Loucy (cell line): Measurements from ENCODE around the gene KIF27.

ENCODE experiments used
- H2AFZ ChIP-seq: fragments of 200-600 bp; sonication (generic); 2 replicates; pipeline ENCODE4 v1.6.0; 2016; ENCODE audit warnings: antibody characterized with exemption, mild to moderate bottlenecking, low read length, moderate library complexity
- H3F3A ChIP-seq: fragments of 200-600 bp; 2 replicates; pipeline ENCODE4 v1.6.0; 2016; ENCODE audit warnings: antibody characterized with exemption, low read depth, mild to moderate bottlenecking
- H3K27me3 ChIP-seq: fragments of 200-600 bp; sonication (generic); 2 replicates; pipeline ENCODE4 v1.6.1; 2014; ENCODE audit warnings: low read length, mild to moderate bottlenecking; ENCODE audit not compliant: insufficient read depth, poor library complexity, severe bottlenecking
- H3K36me3 ChIP-seq: fragments of 200-600 bp; sonication (generic); 2 replicates; pipeline ENCODE4 v1.6.1; 2016; ENCODE audit warnings: low read length; ENCODE audit not compliant: insufficient read depth
- H3K4me1 ChIP-seq: fragments of 200-600 bp; sonication (generic); 2 replicates; pipeline ENCODE4 v1.5.1; 2014; ENCODE audit warnings: low read length, mild to moderate bottlenecking; ENCODE audit not compliant: insufficient read depth, poor library complexity, severe bottlenecking
- H3K4me2 ChIP-seq: fragments of 200-600 bp; sonication (generic); 2 replicates; pipeline ENCODE4 v1.6.0; 2014; ENCODE audit warnings: antibody characterized with exemption, low read length, low read depth, mild to moderate bottlenecking; ENCODE audit not compliant: poor library complexity, severe bottlenecking
- H3K4me3 ChIP-seq: fragments of 200-600 bp; sonication (generic); 2 replicates; pipeline ENCODE4 v1.5.1; 2014; ENCODE audit warnings: low read length, mild to moderate bottlenecking, mixed read lengths; ENCODE audit not compliant: poor library complexity, severe bottlenecking
- H3K79me2 ChIP-seq: fragments of 200-600 bp; sonication (generic); 2 replicates; pipeline ENCODE4 v1.6.1; 2014; ENCODE audit warnings: low read length; ENCODE audit not compliant: insufficient read depth
- H3K9ac ChIP-seq: fragments of 200-600 bp; sonication (generic); 2 replicates; pipeline ENCODE4 v1.6.0; 2014; ENCODE audit warnings: mild to moderate bottlenecking, low read depth, low read length, moderate library complexity; ENCODE audit not compliant: poor library complexity, severe bottlenecking
- H3K9me2 ChIP-seq: fragments of 200-600 bp; sonication (generic); replicated peaks from 2 replicates; pipeline ENCODE4 v1.6.1; 2016; ENCODE audit warnings: low read depth, low read length, mixed read lengths
- H3K9me3 ChIP-seq: fragments of 200-600 bp; sonication (generic); 2 replicates; pipeline ENCODE4 v1.6.1; 2014; ENCODE audit warnings: mild to moderate bottlenecking, antibody characterized with exemption, low read length, low read depth; ENCODE audit not compliant: insufficient read depth
- H4K20me1 ChIP-seq: fragments of 200-600 bp; sonication (generic); 2 replicates; pipeline ENCODE4 v1.6.0; 2014; ENCODE audit warnings: antibody characterized with exemption, low read length, mild to moderate bottlenecking; ENCODE audit not compliant: insufficient read depth, poor library complexity, severe bottlenecking
- EZH2phosphoT487 ChIP-seq: fragments of 200-600 bp; IDR thresholded peaks from 2 replicates; pipeline ENCODE4 v1.6.1; 2018; ENCODE audit warnings: antibody characterized with exemption, mild to moderate bottlenecking, moderate library complexity, borderline replicate concordance
- TF ChIP-seq, protein P1 (sequence below): fragments of 200-600 bp; sonication (generic); conservative IDR thresholded peaks from 2 replicates; pipeline ENCODE4 v1.5.1; 2014; ENCODE audit warnings: mild to moderate bottlenecking, antibody characterized with exemption, low read length

Gene KIF27

DNA sequence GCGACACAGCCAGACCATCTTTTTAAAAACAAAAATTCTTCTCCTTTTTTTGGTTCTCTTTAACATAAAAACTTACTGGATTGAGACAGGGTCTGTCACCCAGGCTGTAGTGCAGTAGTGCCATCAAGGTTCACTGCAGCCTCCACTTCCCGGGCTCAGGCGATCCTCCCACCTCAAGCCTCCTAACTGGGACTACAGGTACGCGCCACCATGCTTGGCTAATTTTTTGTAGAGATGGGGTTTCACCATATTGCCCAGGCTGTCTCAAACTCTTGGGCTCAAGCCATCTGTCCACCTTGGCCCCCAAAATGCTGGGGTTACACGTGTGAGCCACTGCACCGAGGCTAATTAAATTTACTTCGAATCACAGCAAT, 45.0 kb upstream of the KIF27 start:
- Histone ChIP-seq H3K4me2 (no peak overlapping the region), H3F3A (peaks cover 24% of the 10 kb centered on the region), H3K9me2 (no peaks in the 10 kb centered on the region), H3K4me1 (no peaks in the 10 kb centered on the region), H2AFZ (no peak overlapping the region), H3K27me3 (no peaks in the 10 kb centered on the region), H3K36me3 (peaks cover 44% of the 10 kb centered on the region), H3K79me2 (peaks cover 22% of the 10 kb centered on the region), H3K4me3 (no peak overlapping the region), H3K9me3 (no peaks in the 10 kb centered on the region), H3K9ac (no peak overlapping the region), H4K20me1 (peaks cover 45% of the 10 kb centered on the region)
- TF ChIP-seq EZH2phosphoT487 = no peak
- TF ChIP-seq, protein P1, sequence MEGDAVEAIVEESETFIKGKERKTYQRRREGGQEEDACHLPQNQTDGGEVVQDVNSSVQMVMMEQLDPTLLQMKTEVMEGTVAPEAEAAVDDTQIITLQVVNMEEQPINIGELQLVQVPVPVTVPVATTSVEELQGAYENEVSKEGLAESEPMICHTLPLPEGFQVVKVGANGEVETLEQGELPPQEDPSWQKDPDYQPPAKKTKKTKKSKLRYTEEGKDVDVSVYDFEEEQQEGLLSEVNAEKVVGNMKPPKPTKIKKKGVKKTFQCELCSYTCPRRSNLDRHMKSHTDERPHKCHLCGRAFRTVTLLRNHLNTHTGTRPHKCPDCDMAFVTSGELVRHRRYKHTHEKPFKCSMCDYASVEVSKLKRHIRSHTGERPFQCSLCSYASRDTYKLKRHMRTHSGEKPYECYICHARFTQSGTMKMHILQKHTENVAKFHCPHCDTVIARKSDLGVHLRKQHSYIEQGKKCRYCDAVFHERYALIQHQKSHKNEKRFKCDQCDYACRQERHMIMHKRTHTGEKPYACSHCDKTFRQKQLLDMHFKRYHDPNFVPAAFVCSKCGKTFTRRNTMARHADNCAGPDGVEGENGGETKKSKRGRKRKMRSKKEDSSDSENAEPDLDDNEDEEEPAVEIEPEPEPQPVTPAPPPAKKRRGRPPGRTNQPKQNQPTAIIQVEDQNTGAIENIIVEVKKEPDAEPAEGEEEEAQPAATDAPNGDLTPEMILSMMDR = no peak

DNA sequence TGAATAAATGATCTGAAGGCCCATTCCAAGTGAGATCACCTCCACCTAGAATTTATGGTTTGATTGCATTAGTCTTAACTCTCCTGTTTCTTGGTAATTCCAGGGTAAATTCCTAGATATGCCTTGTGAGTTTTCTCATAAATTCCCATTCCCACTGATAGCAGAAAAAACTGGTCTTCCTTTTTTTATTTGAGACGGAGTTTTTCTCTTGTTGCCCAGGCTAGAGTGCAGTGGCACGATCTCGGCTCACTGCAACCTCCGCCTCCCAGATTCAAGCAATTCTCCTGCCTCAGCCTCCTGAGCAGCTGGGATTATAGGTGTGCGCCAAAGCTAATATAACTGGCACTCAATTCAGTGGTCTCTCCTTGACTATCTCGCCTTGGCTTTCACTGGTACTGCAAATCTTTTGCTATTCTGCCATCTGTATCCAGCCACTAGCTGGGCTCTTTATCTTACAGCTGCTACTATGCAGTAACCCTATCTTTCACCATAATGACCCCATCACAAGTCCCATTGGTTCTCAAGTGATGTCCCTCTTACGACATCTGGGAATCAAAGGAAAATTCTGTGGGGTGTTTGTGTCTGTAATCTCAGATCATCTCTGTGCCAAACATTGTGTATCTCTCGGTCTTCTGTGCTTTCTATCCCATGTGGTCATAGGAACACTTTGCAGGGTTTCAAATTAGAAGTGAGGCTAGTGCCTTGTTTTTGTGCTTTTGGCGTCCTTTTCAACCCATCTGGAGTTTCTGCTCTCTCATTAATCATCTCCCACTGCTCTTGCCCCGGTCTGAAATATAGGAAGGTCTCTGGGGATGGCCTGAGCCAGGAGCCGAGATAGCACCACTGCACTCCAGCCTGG, 44.3 kb upstream of the KIF27 start:
- no peak overlapping the region for H2AFZ ChIP-seq
- no peaks in the 10 kb centered on the region for H3K9me3 ChIP-seq
- H3K79me2 ChIP-seq = peaks cover 15% of the 10 kb centered on the region
- no peaks in the 10 kb centered on the region for H3K9me2 ChIP-seq
- H4K20me1 ChIP-seq = peaks cover 39% of the 10 kb centered on the region
- peaks cover 38% of the 10 kb centered on the region for H3K36me3 ChIP-seq
- no peak overlapping the region for H3K9ac ChIP-seq
- TF ChIP-seq, protein P1 = no peak
- TF ChIP-seq EZH2phosphoT487 = no peak
- H3F3A ChIP-seq = peaks cover 23% of the 10 kb centered on the region
- no peak overlapping the region for H3K4me3 ChIP-seq
- no peaks in the 10 kb centered on the region for H3K4me1 ChIP-seq
- no peaks in the 10 kb centered on the region for H3K27me3 ChIP-seq
- no peak overlapping the region for H3K4me2 ChIP-seq

DNA sequence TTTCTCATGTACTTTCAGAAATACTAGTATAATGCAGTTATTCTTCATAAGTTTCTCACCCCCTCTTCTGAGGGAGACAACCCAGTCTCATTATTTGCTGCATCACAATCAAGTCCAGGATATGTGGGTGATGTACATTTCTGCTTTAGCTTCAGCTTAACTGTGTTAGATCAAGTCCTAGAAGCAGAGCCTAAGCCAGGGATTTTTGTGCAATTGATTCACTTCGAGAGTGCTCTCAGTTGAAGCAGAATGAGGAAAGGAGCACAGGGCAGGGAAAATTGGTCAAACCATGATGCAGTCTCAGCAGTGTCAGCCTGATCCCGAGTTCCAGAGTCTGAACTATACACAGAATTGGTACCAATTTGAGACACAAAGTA, 43.7 kb upstream of the KIF27 start:
- H2AFZ ChIP-seq = no peak overlapping the region
- peaks cover 9% of the 10 kb centered on the region; the same call in 1 of the 2 replicates for H3K79me2 ChIP-seq
- TF ChIP-seq EZH2phosphoT487 = no peak
- TF ChIP-seq, protein P1 = no peak
- peaks cover 21% of the 10 kb centered on the region for H3F3A ChIP-seq
- peaks cover 33% of the 10 kb centered on the region for H4K20me1 ChIP-seq
- no peak overlapping the region for H3K9ac ChIP-seq
- no peaks in the 10 kb centered on the region for H3K4me1 ChIP-seq
- no peak overlapping the region for H3K4me3 ChIP-seq
- no peaks in the 10 kb centered on the region for H3K27me3 ChIP-seq
- no peaks in the 10 kb centered on the region for H3K9me3 ChIP-seq
- H3K9me2 ChIP-seq = no peaks in the 10 kb centered on the region
- H3K4me2 ChIP-seq = no peak overlapping the region
- H3K36me3 ChIP-seq = peaks cover 31% of the 10 kb centered on the region
